Endothelial cell of umbilical vein (primary cell): ENCODE results near the gene EDEM3. TPM values are rescaled to one million over a fixed set of nuclear protein-coding genes. Genes with fewer than 3 reads are reported as not detected.

ENCODE experiments used
- BruUV-seq: library from RNA; stranded (reverse); fragments of 400-500 nt; replicated peaks from 2 replicates; lab custom pipeline; 2021; lab: Mats Ljungman, UMichigan
- CTCF ChIA-PET: fragments of 300-600, 350-600 bp; sonication (Branson Sonifier 250); formaldehyde crosslinking; loops from one replicate; lab custom pipeline; 2021; ENCODE audit warnings: antibody characterized with exemption, inconsistent platforms; lab: Charles Lee
- POLR2A ChIA-PET: fragments of 300-600, 350-600 bp; sonication (Branson Sonifier 250); formaldehyde crosslinking; loops from one replicate; lab custom pipeline; 2021; ENCODE audit warnings: antibody characterized with exemption, inconsistent platforms; lab: Charles Lee
- DNase-seq: peaks from one replicate; pipeline ENCODE4 v3.0.0-alpha.2; 2011; ENCODE audit warnings: low read depth, low spot score
- FAIRE-seq: peaks from 2 replicates; lab custom pipeline; 2011; peaks lifted over from hg19 to GRCh38; lab: Jason Lieb, UNC
- H2AFZ ChIP-seq: 2 replicates; pipeline ENCODE4 v1.6.0; 2012; ENCODE audit warnings: low read depth, low read length, control low read depth, inconsistent platforms
- H3K27ac ChIP-seq: 2 replicates; pipeline ENCODE4 v1.5.1; 2011; ENCODE audit warnings: low read depth, mild to moderate bottlenecking, control low read depth, low read length, moderate library complexity; ENCODE audit not compliant: insufficient read depth
- H3K27me3 ChIP-seq, 2 experiments: 2 replicates each; pipeline versions ENCODE4 v1.6.0 to v1.6.1; 2011; ENCODE audit warnings: low read length in 2 of 2, mixed read lengths in 1 of 2; ENCODE audit not compliant: control insufficient read depth in 2 of 2, insufficient read depth in 2 of 2
- H3K36me3 ChIP-seq, 2 experiments: 2 replicates in 1 of 2; 3 replicates in 1 of 2; pipeline ENCODE4 v1.5.1; 2011; ENCODE audit warnings: low read length in 2 of 2, mild to moderate bottlenecking in 1 of 2, moderate library complexity in 1 of 2; ENCODE audit not compliant: control insufficient read depth in 2 of 2, insufficient read depth in 2 of 2; ENCODE audit errors: extremely low read depth in 1 of 2
- H3K4me1 ChIP-seq: 3 replicates; pipeline ENCODE4 v1.5.1; 2011; ENCODE audit warnings: mild to moderate bottlenecking, low read length; ENCODE audit not compliant: control insufficient read depth, insufficient read depth; ENCODE audit errors: extremely low read depth
- H3K4me2 ChIP-seq: 2 replicates; pipeline ENCODE4 v1.6.1; 2011; ENCODE audit warnings: low read length, control low read depth, mixed read lengths; ENCODE audit not compliant: insufficient read depth
- H3K4me3 ChIP-seq, 3 experiments: fragments of 200-600 bp in 1 of 3; sonication (generic), shearing (Covaris generic) in 1 of 3; replicated peaks in 1 of 3; 2 replicates each; pipeline ENCODE4 v1.5.1; 2011 to 2016; ENCODE audit warnings: control low read depth in 3 of 3, low read length in 3 of 3, mild to moderate bottlenecking in 2 of 3, inconsistent platforms in 1 of 3, low read depth in 1 of 3, moderate library complexity in 1 of 3; ENCODE audit not compliant: insufficient read depth in 1 of 3
- H3K79me2 ChIP-seq: 2 replicates; pipeline ENCODE4 v1.6.0; 2012; ENCODE audit warnings: low read length, inconsistent platforms; ENCODE audit not compliant: control insufficient read depth, insufficient read depth
- H3K9ac ChIP-seq: replicated peaks from 2 replicates; pipeline ENCODE3; 2011; ENCODE audit warnings: low read length, control low read depth; ENCODE audit not compliant: insufficient read depth; ENCODE audit errors: extremely low read depth
- H3K9me1 ChIP-seq: replicated peaks from 3 replicates; pipeline ENCODE4 v1.6.0; 2011; ENCODE audit warnings: mild to moderate bottlenecking, low read length; ENCODE audit not compliant: control insufficient read depth, insufficient read depth; ENCODE audit errors: extremely low read depth
- H3K9me3 ChIP-seq: replicated peaks from 2 replicates; pipeline ENCODE4 v1.5.1; 2012; ENCODE audit warnings: low read length, inconsistent platforms; ENCODE audit not compliant: control insufficient read depth, insufficient read depth
- H4K20me1 ChIP-seq: replicated peaks from 2 replicates; pipeline ENCODE3; 2011; ENCODE audit warnings: mild to moderate bottlenecking, low read length; ENCODE audit not compliant: control insufficient read depth, insufficient read depth; ENCODE audit errors: extremely low read depth
- EZH2 ChIP-seq: IDR thresholded peaks from 2 replicates; pipeline ENCODE4 v1.6.1; 2012; ENCODE audit warnings: borderline replicate concordance, low read depth, mild to moderate bottlenecking, moderate library complexity, low read length, inconsistent platforms; ENCODE audit not compliant: severe bottlenecking
- FOS ChIP-seq: IDR thresholded peaks from 2 replicates; pipeline ENCODE4 v1.6.1; 2011; ENCODE audit warnings: mild to moderate bottlenecking, low read length, moderate library complexity, borderline replicate concordance; ENCODE audit not compliant: insufficient read depth
- GATA2 ChIP-seq: IDR thresholded peaks from 2 replicates; pipeline ENCODE4 v1.7.0; 2011; ENCODE audit warnings: low read depth, mild to moderate bottlenecking, moderate library complexity, mixed read lengths, low read length; ENCODE audit not compliant: insufficient read length, insufficient read depth
- JUN ChIP-seq: IDR thresholded peaks from 2 replicates; pipeline ENCODE4 v1.6.1; 2011; ENCODE audit warnings: borderline replicate concordance, low read depth; ENCODE audit not compliant: insufficient read length, insufficient read depth
- MYC ChIP-seq: IDR thresholded peaks from one replicate; pipeline ENCODE4 v1.6.1; 2011; ENCODE audit warnings: mild to moderate bottlenecking, low read depth, low read length
- POLR2A ChIP-seq: IDR thresholded peaks from 2 replicates; pipeline ENCODE4 v1.6.1; 2012; ENCODE audit warnings: low read depth, mild to moderate bottlenecking, control low read depth, low read length
- POLR2AphosphoS5 ChIP-seq: IDR thresholded peaks from 2 replicates; pipeline ENCODE4 v1.6.1; 2012; ENCODE audit warnings: low read depth, mild to moderate bottlenecking, control low read depth, low read length, moderate library complexity; ENCODE audit not compliant: insufficient read depth
- dilution Hi-C: fragments of 300-500 bp; cut with MboI; formaldehyde crosslinking; loops from one replicate; pipeline ENCODE4 v1.15.0; 2019; ENCODE audit warnings: low sequenced_read_pairs; ENCODE audit not compliant: extremely low pct_ligation_motif_present
- intact Hi-C: fragments of 100-400 bp; cut with micrococcal nuclease; formaldehyde crosslinking; loops from one replicate; pipeline ENCODE4 v1.10.0; 2022
- polyA plus RNA-seq, 4 experiments: library from polyadenylated mRNA; depleted of rRNA in 3 of 4; stranded (reverse) in 3 of 4; unstranded in 1 of 4; fragments of >200 nt; gene quantifications; 2 replicates each; pipeline versions ENCODE4 v1.2.1 to v1.2.3, GENCODE V29; 2011 to 2012; ENCODE audit warnings: missing spikeins in 1 of 4
- total RNA-seq: library from RNA; stranded (reverse); gene quantifications from 2 replicates; pipeline ENCODE4 v1.2.3, GENCODE V29; 2021
- TF ChIP-seq, protein P1 (sequence below), 2 donors: IDR thresholded peaks; 1 replicate in 1 of 2; 2 replicates in 1 of 2; pipeline ENCODE4 v1.5.1; 2011; ENCODE audit warnings: low read length in 2 of 2, mild to moderate bottlenecking in 2 of 2, moderate library complexity in 2 of 2, control low read depth in 1 of 2, inconsistent platforms in 1 of 2, low read depth in 1 of 2; ENCODE audit not compliant: insufficient read depth in 1 of 2; ENCODE audit errors: extremely low read depth in 1 of 2
- TF ChIP-seq, protein P2 (sequence below): IDR thresholded peaks from 2 replicates; pipeline ENCODE4 v1.6.1; 2011; ENCODE audit not compliant: insufficient read depth, insufficient read length

The EDEM3 gene
- total and polyA plus RNA-seq, 2 donors (not counting 3 experiments of a cell fraction or from before 2014, with no cell fraction given): 6.6 to 26.3 TPM

DNA sequence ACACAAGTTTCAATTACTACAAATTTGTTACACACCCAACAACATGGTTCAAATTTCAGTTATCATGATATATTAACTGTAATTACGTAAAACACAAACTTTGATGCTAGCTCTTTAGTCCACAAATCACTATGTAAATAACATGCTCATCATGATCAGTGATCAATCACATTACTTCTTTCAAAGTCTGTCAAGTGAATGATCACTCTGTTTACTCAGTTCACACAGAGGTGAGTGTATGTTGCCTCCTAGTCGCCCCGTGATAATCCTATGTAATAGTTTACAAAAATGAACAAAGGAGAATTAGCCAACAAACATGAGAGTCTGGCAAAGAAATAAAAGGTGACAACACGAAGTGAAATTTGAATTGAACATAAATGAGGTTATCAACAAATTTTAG is 14.3 kb downstream of the EDEM3 start:
- Histone ChIP-seq H3K4me1 (no peaks in the 10 kb centered on the region), H3K9me3 (no peaks in the 10 kb centered on the region), H3K9ac (no peak overlapping the region), H3K36me3 (no peaks in the 10 kb centered on the region), H3K27ac (no peak overlapping the region), H2AFZ (no peak overlapping the region), H3K4me3 (no peak overlapping the region), H3K27me3 (no peaks in the 10 kb centered on the region), H4K20me1 (no peaks in the 10 kb centered on the region), H3K9me1 (no peaks in the 10 kb centered on the region), H3K4me2 (no peak overlapping the region), H3K79me2 (peaks cover 2% of the 10 kb centered on the region)
- TF ChIP-seq POLR2A (no peak), MYC (no peak)
- ChIA-PET CTCF (interaction anchor here (1.0 kb wide), 1 partner anchor 14 kb away, joined by 3 read pairs; no protein-coding TSS in a partner anchor), POLR2A (no interaction called here)
- no TSS peak for BruUV-seq
- intact Hi-C loops (no loop called here), dilution Hi-C loops (no loop called here)
- FAIRE-seq (no peak), DNase-seq (no peak)

DNA sequence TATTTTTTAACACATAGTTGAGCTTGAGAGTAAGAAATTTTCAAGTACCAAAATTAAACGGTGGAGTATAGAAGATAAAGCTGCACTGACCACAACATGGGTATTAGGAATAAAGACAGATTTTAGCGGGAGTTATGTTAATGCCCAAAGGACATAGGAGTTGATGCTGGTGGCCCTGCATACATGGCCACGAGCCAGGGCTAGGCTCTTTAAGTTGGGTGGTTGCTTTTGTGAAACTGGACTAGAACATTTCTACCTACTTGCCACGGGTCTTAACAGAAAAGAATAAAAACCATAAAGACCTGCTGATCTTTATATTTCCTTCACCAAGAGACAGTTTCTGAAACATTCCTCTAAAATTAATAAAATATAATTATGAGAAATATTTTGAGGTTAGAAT is 14.9 kb downstream of the EDEM3 start:
- no peak overlapping the region for H3K4me2 ChIP-seq
- FAIRE-seq (no peak), DNase-seq (no peak)
- dilution Hi-C loops (no loop called here), intact Hi-C loops (no loop called here)
- H3K9ac ChIP-seq: no peak overlapping the region
- H3K79me2 ChIP-seq: peaks cover 1% of the 10 kb centered on the region
- no peak overlapping the region for H3K4me3 ChIP-seq
- no peak overlapping the region for H2AFZ ChIP-seq
- H3K4me1 ChIP-seq: no peaks in the 10 kb centered on the region
- BruUV-seq: no TSS peak
- no peaks in the 10 kb centered on the region for H3K9me1 ChIP-seq
- no peaks in the 10 kb centered on the region for H3K9me3 ChIP-seq
- CTCF ChIA-PET: no interaction called here
- no peaks in the 10 kb centered on the region for H3K36me3 ChIP-seq
- TF ChIP-seq, protein P1, sequence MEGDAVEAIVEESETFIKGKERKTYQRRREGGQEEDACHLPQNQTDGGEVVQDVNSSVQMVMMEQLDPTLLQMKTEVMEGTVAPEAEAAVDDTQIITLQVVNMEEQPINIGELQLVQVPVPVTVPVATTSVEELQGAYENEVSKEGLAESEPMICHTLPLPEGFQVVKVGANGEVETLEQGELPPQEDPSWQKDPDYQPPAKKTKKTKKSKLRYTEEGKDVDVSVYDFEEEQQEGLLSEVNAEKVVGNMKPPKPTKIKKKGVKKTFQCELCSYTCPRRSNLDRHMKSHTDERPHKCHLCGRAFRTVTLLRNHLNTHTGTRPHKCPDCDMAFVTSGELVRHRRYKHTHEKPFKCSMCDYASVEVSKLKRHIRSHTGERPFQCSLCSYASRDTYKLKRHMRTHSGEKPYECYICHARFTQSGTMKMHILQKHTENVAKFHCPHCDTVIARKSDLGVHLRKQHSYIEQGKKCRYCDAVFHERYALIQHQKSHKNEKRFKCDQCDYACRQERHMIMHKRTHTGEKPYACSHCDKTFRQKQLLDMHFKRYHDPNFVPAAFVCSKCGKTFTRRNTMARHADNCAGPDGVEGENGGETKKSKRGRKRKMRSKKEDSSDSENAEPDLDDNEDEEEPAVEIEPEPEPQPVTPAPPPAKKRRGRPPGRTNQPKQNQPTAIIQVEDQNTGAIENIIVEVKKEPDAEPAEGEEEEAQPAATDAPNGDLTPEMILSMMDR (IDR thresholded peaks at IDR 0.05; ENCODE audit: extremely low read depth in 1 of 2, insufficient read depth in 1 of 2, low read depth in 1 of 2, low read length in 2 of 2): no peak
- TF ChIP-seq JUN (no peak), GATA2 (no peak), EZH2 (no peak), MYC (no peak), POLR2AphosphoS5 (no peak), POLR2A (no peak), FOS (no peak)
- TF ChIP-seq, protein P2, sequence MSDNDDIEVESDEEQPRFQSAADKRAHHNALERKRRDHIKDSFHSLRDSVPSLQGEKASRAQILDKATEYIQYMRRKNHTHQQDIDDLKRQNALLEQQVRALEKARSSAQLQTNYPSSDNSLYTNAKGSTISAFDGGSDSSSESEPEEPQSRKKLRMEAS: no peak
- POLR2A ChIA-PET: no interaction called here
- no peaks in the 10 kb centered on the region for H4K20me1 ChIP-seq
- no peak overlapping the region for H3K27ac ChIP-seq
- no peaks in the 10 kb centered on the region for H3K27me3 ChIP-seq
